K562 (cell line): ENCODE measurements around the gene GPR152. TPM values are rescaled to one million over a fixed set of nuclear protein-coding genes. Genes with fewer than 3 reads are reported as not detected.

Source experiments
- ATAC-seq: fragments of 200-7000 bp; cut with Tn5 transposase; 3 replicates; pipeline ENCODE4 v1.9.1; 2020; ENCODE audit warnings: moderate library complexity
- BruUV-seq: library from RNA; stranded (reverse); fragments of 400-500 nt; replicated peaks from 2 replicates; lab custom pipeline; 2021; lab: Mats Ljungman, UMichigan
- CTCF ChIA-PET: fragments of 300-600 bp; formaldehyde crosslinking; extraction: SDS; loops from one replicate; lab custom pipeline; 2021; ENCODE audit warnings: low intra/inter-chr PET ratio; lab: Yijun Ruan, JAX
- POLR2A ChIA-PET: fragments of 300-600, 350-650 bp; sonication (Branson Sonifier 250); formaldehyde crosslinking; extraction: SDS; loops from one replicate; lab custom pipeline; 2021; ENCODE audit warnings: antibody characterized with exemption, inconsistent platforms; lab: Yijun Ruan, JAX
- DNase-seq, 4 experiments: peaks; one replicate each; pipeline versions ENCODE4 v3.0.0 to v3.0.0-alpha.2; 2011 to 2018; ENCODE audit warnings: low spot score in 3 of 4, mixed read lengths in 3 of 4; ENCODE audit errors: extremely low read depth in 1 of 4
- FAIRE-seq: peaks from 2 replicates; lab custom pipeline; 2011; peaks lifted over from hg19 to GRCh38; lab: Jason Lieb, UNC
- H2AFZ ChIP-seq: 2 replicates; pipeline ENCODE4 v1.6.0; 2011; ENCODE audit warnings: low read depth, low read length, control low read depth, inconsistent platforms
- H3K27ac ChIP-seq: fragments of 200-600 bp; 3 replicates; pipeline ENCODE4 v1.8.0; 2011; ENCODE audit warnings: low read depth, mild to moderate bottlenecking, control low read depth, inconsistent platforms, low read length, moderate library complexity, mixed read lengths; ENCODE audit errors: extremely low read depth
- H3K27me3 ChIP-seq, 2 experiments: fragments of 300-600 bp in 1 of 2; 2 replicates in 1 of 2; 3 replicates in 1 of 2; pipeline versions ENCODE4 v1.6.0 to v1.8.0; 2011; ENCODE audit warnings: inconsistent platforms in 2 of 2, low read length in 2 of 2, mild to moderate bottlenecking in 1 of 2, mixed read lengths in 1 of 2, moderate library complexity in 1 of 2; ENCODE audit not compliant: control insufficient read depth in 2 of 2, insufficient read depth in 2 of 2
- H3K36me3 ChIP-seq: fragments of 300-600 bp; 3 replicates; pipeline ENCODE4 v1.8.0; 2011; ENCODE audit warnings: mild to moderate bottlenecking, low read length, inconsistent platforms; ENCODE audit not compliant: control insufficient read depth, insufficient read depth
- H3K4me1 ChIP-seq, 2 experiments: fragments of 200-600 bp in 1 of 2; replicated peaks in 1 of 2; 2 replicates in 1 of 2; 3 replicates in 1 of 2; pipeline versions ENCODE4 v1.5.1 to v1.8.0; 2011; ENCODE audit warnings: inconsistent platforms in 2 of 2, low read length in 2 of 2, mild to moderate bottlenecking in 1 of 2, mixed read lengths in 1 of 2, moderate library complexity in 1 of 2; ENCODE audit not compliant: control insufficient read depth in 2 of 2, insufficient read depth in 2 of 2
- H3K4me2 ChIP-seq: 2 replicates; pipeline ENCODE4 v1.6.1; 2011; ENCODE audit warnings: low read length, control low read depth, inconsistent platforms, mixed read lengths; ENCODE audit not compliant: insufficient read depth
- H3K4me3 ChIP-seq: fragments of 200-600 bp; sonication (generic), shearing (Covaris generic); 2 replicates; pipeline ENCODE4 v1.5.1; 2016; ENCODE audit warnings: control low read depth, inconsistent platforms
- H3K79me2 ChIP-seq: fragments of 200-600 bp; 3 replicates; pipeline ENCODE4 v1.8.0; 2011; ENCODE audit warnings: low read length, inconsistent platforms; ENCODE audit not compliant: control insufficient read depth, insufficient read depth
- H3K9ac ChIP-seq, 2 experiments: 2 replicates each; pipeline versions ENCODE4 v1.6.0 to v1.6.1; 2011; ENCODE audit warnings: low read depth in 2 of 2, low read length in 2 of 2, control low read depth in 1 of 2, inconsistent platforms in 1 of 2, mild to moderate bottlenecking in 1 of 2, mixed read lengths in 1 of 2; ENCODE audit not compliant: insufficient read depth in 1 of 2
- H3K9me1 ChIP-seq: one replicate; pipeline ENCODE4 v1.6.0; 2011; ENCODE audit warnings: inconsistent platforms, mild to moderate bottlenecking, low read length, moderate library complexity; ENCODE audit not compliant: control insufficient read depth, insufficient read depth
- H3K9me3 ChIP-seq: replicated peaks from 2 replicates; pipeline ENCODE4 v1.5.1; 2011; ENCODE audit warnings: low read depth, low read length, inconsistent platforms; ENCODE audit not compliant: control insufficient read depth, insufficient read depth
- H4K20me1 ChIP-seq: replicated peaks from 2 replicates; pipeline ENCODE4 v1.6.1; 2011; ENCODE audit warnings: low read length, inconsistent platforms, mixed read lengths; ENCODE audit not compliant: control insufficient read depth, insufficient read depth
- CREB3L1 ChIP-seq: fragments of 450-650 bp; IDR thresholded peaks from 2 replicates; pipeline ENCODE4 v1.6.1; 2014; ENCODE audit warnings: low read depth, mild to moderate bottlenecking, moderate library complexity, borderline replicate concordance
- MED1 ChIP-seq: sonication (generic); formaldehyde crosslinking; IDR thresholded peaks from 2 replicates; pipeline ENCODE4 v1.8.1; 2023; ENCODE audit warnings: missing genetic modification reagents, borderline replicate concordance
- POLR2G ChIP-seq: fragments of 200-400 bp; formaldehyde crosslinking; IDR thresholded peaks from 2 replicates; pipeline ENCODE4 v1.6.1; 2017; ENCODE audit warnings: low read depth, mild to moderate bottlenecking, antibody characterized with exemption, low read length, moderate library complexity
- RUNX1 ChIP-seq: sonication (generic); IDR thresholded peaks from 2 replicates; pipeline ENCODE4 v1.6.1; 2016; ENCODE audit warnings: antibody characterized with exemption, low read depth
- WGBS: fragments of 100-300 bp; shearing (Covaris generic); methylation state at CpG from one replicate; pipeline ENCODE4 v1.1.6; 2016; ENCODE audit warnings: low coverage, mixed read lengths; ENCODE audit not compliant: insufficient coverage; ENCODE audit errors: missing lambda C conversion rate; 5-methylcytosine and 5-hydroxymethylcytosine counted together
- in situ Hi-C: fragments of 300-500 bp; cut with MboI; formaldehyde crosslinking; loops from 4 replicates; pipeline ENCODE4 v1.15.0; 2018; ENCODE audit warnings: inconsistent platforms, mixed read lengths
- intact Hi-C: fragments of 100-400 bp; cut with micrococcal nuclease; formaldehyde crosslinking; loops from 2 replicates; pipeline ENCODE4 v1.14.2; 2022
- polyA plus RNA-seq, 8 experiments: library from polyadenylated mRNA; depleted of rRNA in 4 of 8; stranded (reverse) in 5 of 8; unstranded in 3 of 8; fragments of >200 nt; fragmentation: Nextera tagmentation in 2 of 8; fragmentation: Illumina TruSeq in 1 of 8; extraction: Ambion mirVana in 2 of 8; extraction: Trizol in 1 of 8; gene quantifications; 2 replicates each; pipeline versions ENCODE4 v1.2.1 to v1.2.3, GENCODE V29; 2011 to 2014; ENCODE audit warnings: inconsistent platforms in 1 of 8, missing spikeins in 1 of 8
- total RNA-seq, 7 experiments: library from RNA; depleted of rRNA in 6 of 7; stranded (reverse); fragments of >200 nt in 6 of 7; fragmentation: Illumina TruSeq in 2 of 7; extraction: Trizol in 2 of 7; gene quantifications; 2 replicates each; pipeline versions ENCODE4 v1.2.1 to v1.2.3, GENCODE V29; 2011 to 2021; ENCODE audit warnings: low replicate concordance in 1 of 7

GPR152 gene
- total and polyA plus RNA-seq, 9 of the 15 experiments (the other 6 are each of a cell fraction or from before 2014, with no cell fraction given), result not detected

- ATAC-seq (no peak), DNase-seq (no peak), FAIRE-seq (no peak)
- Histone ChIP-seq H3K79me2 (peaks cover 13% of the 10 kb centered on the region; the same call in 2 of the 3 replicates), H3K4me3 (no peak overlapping the region), H3K9me3 (no peaks in the 10 kb centered on the region), H3K27ac (no peak overlapping the region), H3K36me3 (peaks cover 75% of the 10 kb centered on the region; the same call in 2 of the 3 replicates), H3K27me3 (no peaks in the 10 kb centered on the region), H3K4me1 (peaks cover 4 to 64% of the 10 kb centered on the region in 2 experiments; a peak in 2 of 5 replicates), H2AFZ (no peak overlapping the region), H3K9me1 (peaks cover 6% of the 10 kb centered on the region), H3K9ac (peak overlapping the region in 1 of 2 experiments; percentile 26; a peak in 1 of 4 replicates), H4K20me1 (no peaks in the 10 kb centered on the region), H3K4me2 (no peak overlapping the region)
- TF ChIP-seq MED1 (no peak), POLR2G (peak; percentile 45), RUNX1 (no peak)
- WGBS, result 91% methylated on average over 21 of the region's 26 CpGs
- no TSS peak for BruUV-seq
- intact Hi-C loops (no loop called here), in situ Hi-C loops (no loop called here)
- CTCF ChIA-PET, result no interaction called here
- POLR2A ChIA-PET, result interaction anchor here (1.5 kb wide), 1 partner anchor 10 kb away, joined by 9 read pairs; no protein-coding TSS in a partner anchor
Observed at GRCh38 chr11:67499808-67500483, 47.4 kb upstream of the GPR152 start.

- Histone ChIP-seq H3K4me1 (peaks cover 0 to 57% of the 10 kb centered on the region in 2 experiments; a peak in 2 of 5 replicates), H3K79me2 (peaks cover 1% of the 10 kb centered on the region; the same call in 1 of the 3 replicates), H3K27me3 (no peaks in the 10 kb centered on the region), H3K4me3 (no peak overlapping the region), H3K9ac (peak overlapping the region in 1 of 2 experiments; percentile 65; a peak in 1 of 4 replicates), H2AFZ (no peak overlapping the region), H3K9me1 (peaks cover 6% of the 10 kb centered on the region), H3K27ac (no peak overlapping the region), H3K36me3 (peaks cover 86% of the 10 kb centered on the region; the same call in 2 of the 3 replicates), H3K4me2 (no peak overlapping the region), H3K9me3 (no peaks in the 10 kb centered on the region), H4K20me1 (no peaks in the 10 kb centered on the region)
- DNase-seq, result no peak
- TF ChIP-seq POLR2G, result 0 out of 2 replicates have a peak, but pooled peaks have one; percentile 19
- TF ChIP-seq CREB3L1, result no peak
- intact Hi-C loops, result no loop called here
- CTCF ChIA-PET, result no interaction called here
- no TSS peak for BruUV-seq
- in situ Hi-C loops, result no loop called here
- FAIRE-seq, result no peak
- POLR2A ChIA-PET, result interaction anchor here (1.0 to 1.5 kb wide), 4 partner anchors 9 to 153 kb away, joined by 3 to 9 read pairs (median 4); partner anchors contain the start of gene PTPRCAP
- WGBS, result 70% methylated on average over 17 of the region's 21 CpGs
- no peak for ATAC-seq
Observed at GRCh38 chr11:67498544-67498972, 46.0 kb upstream of the GPR152 start.
